8988T (cell line): ENCODE data around the gene EFNA1.
"Not testable (repeated sequence)": the region's sequence is repeated elsewhere in the genome, so short reads cannot be mapped to it uniquely, and the experiment has no call there.

Source experiments
- DNase-seq: peaks from one replicate; pipeline ENCODE4 v3.0.0; 2011

The EFNA1 gene

GRCh38 chr1:155125511-155125945 lies 2.1 kb upstream of the EFNA1 start:
- DNase-seq: no peak

- DNase-seq: no peak
Observed at GRCh38 chr1:155125946-155126555, 1.6 kb upstream of the EFNA1 start.

GRCh38 chr1:155126556-155127104 lies 1.0 kb upstream of the EFNA1 start:
- DNase-seq: no peak

- no peak for DNase-seq
Observed at GRCh38 chr1:155127967-155128754, 485 bp downstream of the EFNA1 start.

- DNase-seq: no peak
Observed at GRCh38 chr1:155128755-155129473, 1.2 kb downstream of the EFNA1 start.

GRCh38 chr1:155130272-155131006 lies 2.8 kb downstream of the EFNA1 start:
- DNase-seq: no peak

GRCh38 chr1:155131285-155131684 lies 3.6 kb downstream of the EFNA1 start:
- no peak for DNase-seq

- DNase-seq: no peak
Observed at GRCh38 chr1:155131856-155132255, 4.2 kb downstream of the EFNA1 start.

GRCh38 chr1:155133799-155134281 lies 6.2 kb downstream of the EFNA1 start:
- DNase-seq: no peak

- DNase-seq: no peak
Observed at GRCh38 chr1:155134322-155134721, 6.6 kb downstream of the EFNA1 start.

GRCh38 chr1:155134880-155135414 lies 7.3 kb downstream of the EFNA1 start:
- DNase-seq: peak; percentile 74

- DNase-seq: peak; percentile 87
Observed at GRCh38 chr1:155135415-155136028, 7.8 kb downstream of the EFNA1 start, which contains the start of gene SLC50A1. SLC50A1 (plus strand) TSS chr1:155135852; CDS start chr1:155135912, 60 bp downstream.

- no peak for DNase-seq
Observed at GRCh38 chr1:155136748-155137147, 9.1 kb downstream of the EFNA1 start.

GRCh38 chr1:155137154-155137949 lies 9.7 kb downstream of the EFNA1 start:
- no peak for DNase-seq

GRCh38 chr1:155139895-155140629 lies 12.4 kb downstream of the EFNA1 start, which contains the start of gene DPM3:
DPM3 (minus strand) TSS chr1:155140531; CDS start chr1:155140240, 291 bp downstream.
- DNase-seq: peak; percentile 66

- DNase-seq: no peak
Observed at GRCh38 chr1:155140630-155140953, 12.9 kb downstream of the EFNA1 start.

- no peak for DNase-seq
Observed at GRCh38 chr1:155141749-155142148, 14.1 kb downstream of the EFNA1 start.

GRCh38 chr1:155145491-155145890 lies 17.8 kb downstream of the EFNA1 start:
- DNase-seq: no peak

GRCh38 chr1:155155996-155156643 lies 28.4 kb downstream of the EFNA1 start:
- not testable (repeated sequence) for DNase-seq

GRCh38 chr1:155158991-155159390 lies 31.3 kb downstream of the EFNA1 start:
- DNase-seq: no peak
